ENCODE measurements around the gene DCD.
"Not testable (repeated sequence)": the region's sequence is repeated elsewhere in the genome, so short reads cannot be mapped to it uniquely, and the experiment has no call there.

Gene DCD, protein sequence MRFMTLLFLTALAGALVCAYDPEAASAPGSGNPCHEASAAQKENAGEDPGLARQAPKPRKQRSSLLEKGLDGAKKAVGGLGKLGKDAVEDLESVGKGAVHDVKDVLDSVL

GRCh38 chr12:54648265-54648664 lies at the start of gene DCD:
Gene DCD, minus strand, starts transcription at chr12:54648365. Its CDS starts 62 bp downstream, at chr12:54648303.
- no peak for DNase-seq
- in situ Hi-C loops (cut with HindIII; ENCODE audit: low pct_ligation_motif_present, low pct_unique_long_range_greater_than_20kb, low sequenced_read_pairs) = no loop called here

DNA sequence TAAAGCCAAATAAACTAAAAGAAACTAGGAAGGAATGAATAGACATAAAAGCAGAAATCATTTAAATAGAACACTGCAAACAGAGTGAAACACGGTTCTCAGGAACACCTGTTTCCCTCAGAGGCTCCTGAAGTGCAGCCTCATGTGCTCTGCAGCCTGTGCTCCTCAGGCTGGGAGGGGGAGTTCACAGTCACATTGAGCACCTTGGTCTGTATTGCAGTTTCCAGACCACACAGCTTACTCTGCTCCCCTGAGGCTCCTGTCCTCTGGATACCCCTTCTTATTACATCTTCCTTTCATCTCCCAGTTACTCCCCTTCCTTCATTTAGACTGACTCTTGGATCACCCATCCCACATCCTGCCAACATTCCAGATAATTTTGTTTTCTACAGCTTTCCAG lies 49.7 kb upstream of the DCD start:
- no peak for DNase-seq
- in situ Hi-C loops (cut with HindIII; ENCODE audit: low pct_ligation_motif_present, low pct_unique_long_range_greater_than_20kb, low sequenced_read_pairs) = no loop called here

DNA sequence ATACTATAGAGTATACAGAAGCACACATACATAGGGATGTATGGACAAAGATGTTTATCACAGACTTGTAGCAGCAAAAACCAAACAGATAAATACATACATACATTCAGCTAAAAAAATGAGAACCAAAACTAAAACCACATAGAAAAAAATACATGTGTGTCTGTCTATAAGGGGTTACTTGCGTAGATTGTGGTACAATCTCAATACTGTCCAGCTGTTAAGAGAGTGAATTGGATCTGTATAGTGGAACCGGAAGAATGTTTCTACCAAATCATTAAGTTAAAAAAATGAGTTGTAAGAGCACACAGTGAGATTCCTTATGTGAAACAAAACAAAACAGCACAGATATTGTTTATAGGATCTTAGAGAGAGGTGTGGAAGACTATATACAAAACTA lies 44.2 kb upstream of the DCD start:
- no peak for DNase-seq
- in situ Hi-C loops (cut with HindIII; ENCODE audit: low pct_ligation_motif_present, low pct_unique_long_range_greater_than_20kb, low sequenced_read_pairs) = no loop called here

- in situ Hi-C loops (cut with HindIII; ENCODE audit: low pct_ligation_motif_present, low pct_unique_long_range_greater_than_20kb, low sequenced_read_pairs) = no loop called here
- DNase-seq = peak; percentile 33
Observed at GRCh38 chr12:54689984-54690383, 41.8 kb upstream of the DCD start.

- no peak for DNase-seq
- in situ Hi-C loops (cut with HindIII; ENCODE audit: low pct_ligation_motif_present, low pct_unique_long_range_greater_than_20kb, low sequenced_read_pairs) = no loop called here
Observed at GRCh38 chr12:54689034-54689372, 40.8 kb upstream of the DCD start.

GRCh38 chr12:54688309-54689033 lies 40.3 kb upstream of the DCD start:
- no peak for DNase-seq
- in situ Hi-C loops (cut with HindIII; ENCODE audit: low pct_ligation_motif_present, low pct_unique_long_range_greater_than_20kb, low sequenced_read_pairs) = no loop called here

- in situ Hi-C loops (cut with HindIII; ENCODE audit: low pct_ligation_motif_present, low pct_unique_long_range_greater_than_20kb, low sequenced_read_pairs) = no loop called here
- DNase-seq = no peak
Observed at GRCh38 chr12:54684636-54685630, 36.8 kb upstream of the DCD start.

DNA sequence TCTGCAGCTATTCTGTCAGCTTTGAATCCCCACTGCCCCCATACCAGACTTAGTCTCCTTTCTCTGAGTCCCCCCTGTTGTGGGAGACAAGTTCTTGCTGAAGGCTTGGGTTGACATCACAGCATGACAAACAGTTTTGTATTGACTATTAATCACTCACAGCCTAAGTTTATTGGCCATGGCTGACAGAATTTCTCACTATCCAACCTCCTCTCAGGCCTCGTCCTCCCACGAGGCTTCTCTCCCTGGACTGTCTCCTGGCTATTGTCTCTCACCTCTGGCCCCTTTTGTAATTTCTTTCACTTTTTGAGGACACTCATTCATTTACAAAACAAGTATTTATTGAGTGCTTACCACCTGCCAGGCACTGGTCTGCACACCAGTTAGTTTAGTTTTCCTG lies 35.2 kb upstream of the DCD start:
- in situ Hi-C loops (cut with HindIII; ENCODE audit: low pct_ligation_motif_present, low pct_unique_long_range_greater_than_20kb, low sequenced_read_pairs) = no loop called here
- DNase-seq = no peak

- DNase-seq = no peak
- in situ Hi-C loops (cut with HindIII; ENCODE audit: low pct_ligation_motif_present, low pct_unique_long_range_greater_than_20kb, low sequenced_read_pairs) = no loop called here
Observed at GRCh38 chr12:54682674-54683073, 34.5 kb upstream of the DCD start.

- DNase-seq = peak; percentile 53
- in situ Hi-C loops (cut with HindIII; ENCODE audit: low pct_ligation_motif_present, low pct_unique_long_range_greater_than_20kb, low sequenced_read_pairs) = no loop called here
Observed at GRCh38 chr12:54680374-54680773, 32.2 kb upstream of the DCD start.

DNA sequence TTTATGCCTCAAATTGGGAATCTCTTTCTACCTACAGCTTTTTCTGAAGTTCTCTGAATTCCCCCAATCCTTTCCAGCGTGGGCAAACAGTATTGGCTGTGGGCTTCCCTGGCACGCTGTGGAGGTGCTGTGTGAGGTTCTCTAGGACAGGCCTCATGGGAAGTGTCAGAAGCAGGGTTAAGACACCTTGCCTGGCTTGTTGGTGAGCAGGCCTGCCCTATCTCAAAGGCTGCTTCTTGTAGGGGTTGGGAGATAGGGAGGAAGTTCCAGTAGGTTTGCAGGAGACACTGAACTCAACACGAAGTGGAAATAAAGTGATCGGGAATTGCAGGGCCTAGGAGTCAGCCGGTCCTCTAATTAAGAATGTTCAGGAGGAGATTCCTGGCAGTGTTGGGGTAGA lies 30.0 kb upstream of the DCD start:
- in situ Hi-C loops (cut with HindIII; ENCODE audit: low pct_ligation_motif_present, low pct_unique_long_range_greater_than_20kb, low sequenced_read_pairs) = no loop called here
- DNase-seq = no peak

- in situ Hi-C loops (cut with HindIII; ENCODE audit: low pct_ligation_motif_present, low pct_unique_long_range_greater_than_20kb, low sequenced_read_pairs) = no loop called here
- no peak for DNase-seq
Observed at GRCh38 chr12:54667945-54668344, 19.8 kb upstream of the DCD start.

GRCh38 chr12:54666008-54666407 lies 17.8 kb upstream of the DCD start:
- in situ Hi-C loops (cut with HindIII; ENCODE audit: low pct_ligation_motif_present, low pct_unique_long_range_greater_than_20kb, low sequenced_read_pairs) = no loop called here
- no peak for DNase-seq

DNA sequence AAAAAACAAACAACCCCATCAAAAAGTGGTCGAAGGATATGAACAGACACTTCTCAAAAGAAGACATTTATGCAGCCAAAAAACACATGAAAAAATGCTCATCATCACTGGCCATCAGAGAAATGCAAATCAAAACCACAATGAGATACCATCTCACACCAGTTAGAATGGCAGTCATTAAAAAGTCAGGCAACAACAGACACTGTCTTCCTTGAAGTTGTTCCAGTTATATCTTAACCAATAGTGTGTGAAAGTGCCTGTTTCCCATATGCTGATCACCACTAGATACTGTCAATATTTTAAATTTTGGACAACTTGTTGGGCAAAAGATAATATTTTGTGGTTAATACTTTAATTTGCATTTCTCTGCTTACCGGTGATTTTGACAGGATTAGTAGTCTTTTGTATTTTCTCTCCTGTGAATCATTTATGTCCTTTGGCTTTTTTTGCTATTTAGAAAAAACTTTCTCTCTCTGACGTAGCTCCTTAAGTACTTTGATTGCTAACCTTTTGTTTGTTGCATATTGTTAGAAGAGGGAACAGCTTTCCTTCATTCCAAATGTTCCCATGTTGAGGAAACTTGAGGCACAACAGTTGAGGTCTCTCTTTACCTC lies 17.0 kb upstream of the DCD start:
- in situ Hi-C loops (cut with HindIII; ENCODE audit: low pct_ligation_motif_present, low pct_unique_long_range_greater_than_20kb, low sequenced_read_pairs); DNase-seq: not testable (repeated sequence)

DNA sequence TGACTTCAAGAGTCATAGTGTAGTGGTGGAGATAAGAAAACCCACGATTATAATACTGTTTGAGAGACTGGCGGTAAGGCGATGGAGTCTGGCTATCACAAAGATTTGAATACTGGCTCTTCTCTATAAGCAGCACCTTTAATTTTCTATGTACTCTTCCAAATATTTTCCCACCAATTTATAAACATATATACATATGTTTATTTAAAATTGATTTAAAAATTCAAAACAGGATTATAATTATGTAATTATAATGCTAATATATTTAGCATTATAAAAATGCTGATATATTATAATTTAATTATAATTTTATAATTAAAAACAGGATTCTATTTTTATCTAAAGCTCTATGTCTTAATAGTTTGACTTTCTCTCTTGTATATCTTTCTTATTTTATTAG lies 15.4 kb upstream of the DCD start:
- DNase-seq = no peak
- in situ Hi-C loops (cut with HindIII; ENCODE audit: low pct_ligation_motif_present, low pct_unique_long_range_greater_than_20kb, low sequenced_read_pairs) = no loop called here

GRCh38 chr12:54662026-54662425 lies 13.9 kb upstream of the DCD start:
- DNase-seq = no peak
- in situ Hi-C loops (cut with HindIII; ENCODE audit: low pct_ligation_motif_present, low pct_unique_long_range_greater_than_20kb, low sequenced_read_pairs) = no loop called here

DNA sequence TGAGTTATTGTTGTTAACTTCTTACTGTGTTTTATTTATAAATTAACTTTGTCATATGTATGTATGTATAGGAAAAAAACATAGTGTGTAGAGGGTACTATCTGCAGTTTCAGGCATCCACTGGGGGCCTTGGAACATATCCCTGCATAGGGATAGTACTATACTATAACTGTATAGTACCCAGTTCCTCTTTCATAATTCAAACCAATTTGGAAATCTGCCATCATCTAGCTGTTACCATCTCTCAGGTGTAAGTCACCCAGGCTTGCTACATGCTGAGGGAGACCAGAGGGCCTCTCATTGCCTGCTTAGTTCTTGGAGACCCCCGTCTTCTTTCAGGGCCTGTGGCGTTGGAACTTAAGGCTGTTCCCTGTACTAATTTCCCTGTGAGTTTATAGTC lies 12.9 kb upstream of the DCD start:
- DNase-seq = no peak
- in situ Hi-C loops (cut with HindIII; ENCODE audit: low pct_ligation_motif_present, low pct_unique_long_range_greater_than_20kb, low sequenced_read_pairs) = no loop called here

- in situ Hi-C loops (cut with HindIII; ENCODE audit: low pct_ligation_motif_present, low pct_unique_long_range_greater_than_20kb, low sequenced_read_pairs) = no loop called here
- DNase-seq = no peak
Observed at GRCh38 chr12:54660320-54660962, 12.3 kb upstream of the DCD start.

Measured in ACHN (cell line).